OCI-LY1 (cell line): ENCODE measurements around the gene DCX.

Experiments
- H2AFZ ChIP-seq: fragments of 200-600 bp; sonication (generic), shearing (Covaris generic); 2 replicates; pipeline ENCODE4 v1.6.0; 2014; ENCODE audit warnings: antibody characterized with exemption, mild to moderate bottlenecking, low read length
- H3F3A ChIP-seq: fragments of 200-600 bp; sonication (generic), shearing (Covaris generic); 2 replicates; pipeline ENCODE4 v1.6.0; 2014; ENCODE audit warnings: mild to moderate bottlenecking, antibody characterized with exemption, low read length, moderate library complexity; ENCODE audit not compliant: insufficient read depth
- H3K27ac ChIP-seq: fragments of 200-600 bp; sonication (generic); 2 replicates; pipeline ENCODE4 v1.5.1; 2014; ENCODE audit warnings: low read length, mixed run types, mild to moderate bottlenecking, low read depth; ENCODE audit not compliant: poor library complexity, severe bottlenecking
- H3K27me3 ChIP-seq: fragments of 200-600 bp; sonication (generic); 2 replicates; pipeline ENCODE4 v1.6.0; 2014; ENCODE audit warnings: antibody characterized with exemption, mild to moderate bottlenecking, low read length, moderate library complexity; ENCODE audit not compliant: insufficient read depth
- H3K36me3 ChIP-seq: fragments of 200-600 bp; sonication (generic); 2 replicates; pipeline ENCODE4 v1.6.1; 2014; ENCODE audit warnings: mild to moderate bottlenecking, antibody characterized with exemption, low read length, moderate library complexity, mixed read lengths; ENCODE audit not compliant: insufficient read depth
- H3K4me1 ChIP-seq: fragments of 200-600 bp; sonication (generic); 2 replicates; pipeline ENCODE4 v1.5.1; 2014; ENCODE audit warnings: mild to moderate bottlenecking, low read length, moderate library complexity; ENCODE audit not compliant: insufficient read depth, severe bottlenecking
- H3K4me2 ChIP-seq: fragments of 200-600 bp; sonication (generic), shearing (Covaris generic); 2 replicates; pipeline ENCODE4 v1.6.1; 2014; ENCODE audit warnings: low read length
- H3K4me3 ChIP-seq: fragments of 200-600 bp; sonication (generic); 2 replicates; pipeline ENCODE4 v1.5.1; 2014; ENCODE audit warnings: low read length, low read depth, mild to moderate bottlenecking, mixed read lengths; ENCODE audit not compliant: poor library complexity, severe bottlenecking
- H3K79me2 ChIP-seq: fragments of 200-600 bp; shearing (Covaris generic); 2 replicates; pipeline ENCODE4 v1.6.1; 2016; ENCODE audit warnings: mixed run types, low read length, mixed read lengths; ENCODE audit not compliant: insufficient read depth
- H3K9ac ChIP-seq: fragments of 200-600 bp; sonication (generic), shearing (Covaris generic); 2 replicates; pipeline ENCODE4 v1.6.1; 2014; ENCODE audit warnings: mild to moderate bottlenecking, low read length, mixed read lengths
- H3K9me2 ChIP-seq: fragments of 200-600 bp; sonication (generic), shearing (Covaris generic); 2 replicates; pipeline ENCODE4 v1.6.1; 2014; ENCODE audit warnings: low read depth, mild to moderate bottlenecking, low read length, mixed read lengths
- H3K9me3 ChIP-seq: fragments of 200-600 bp; shearing (Covaris generic); 2 replicates; pipeline ENCODE4 v1.6.1; 2014; ENCODE audit warnings: low read length, mixed read lengths
- H4K20me1 ChIP-seq: fragments of 200-600 bp; sonication (generic), shearing (Covaris generic); 2 replicates; pipeline ENCODE4 v1.6.0; 2016; ENCODE audit warnings: mild to moderate bottlenecking, low read length; ENCODE audit not compliant: insufficient read depth
- CTCF ChIP-seq: fragments of 200-600 bp; sonication (generic), shearing (Covaris generic); IDR thresholded peaks from 2 replicates; pipeline ENCODE4 v1.5.1; 2017; ENCODE audit warnings: mild to moderate bottlenecking, antibody characterized with exemption, low read length, moderate library complexity, mixed read lengths
- EZH2 ChIP-seq: fragments of 200-600 bp; sonication (generic), shearing (Covaris generic); IDR thresholded peaks from 2 replicates; pipeline ENCODE4 v1.8.0; 2017; ENCODE audit warnings: borderline replicate concordance, mixed run types, mild to moderate bottlenecking, antibody characterized with exemption, low read length, moderate library complexity, mixed read lengths

Gene DCX

GRCh38 chrX:111302284-111302683 lies 109.7 kb downstream of the DCX start:
- Histone ChIP-seq H3K36me3 (no peaks in the 10 kb centered on the region), H3K4me1 (no peaks in the 10 kb centered on the region), H3K4me2 (no peak overlapping the region), H3K27ac (no peak overlapping the region), H3K79me2 (no peaks in the 10 kb centered on the region), H3K9me3 (no peaks in the 10 kb centered on the region), H3K4me3 (no peak overlapping the region), H3F3A (no peaks in the 10 kb centered on the region), H2AFZ (no peak overlapping the region), H3K9me2 (no peaks in the 10 kb centered on the region), H3K27me3 (no peaks in the 10 kb centered on the region), H3K9ac (no peak overlapping the region), H4K20me1 (no peaks in the 10 kb centered on the region)
- TF ChIP-seq EZH2 (no peak), CTCF (no peak)

- no peak for TF ChIP-seq EZH2
- Histone ChIP-seq H3K9me3 (no peaks in the 10 kb centered on the region), H3K27me3 (no peaks in the 10 kb centered on the region)
Measured at GRCh38 chrX:111288841-111289240, 123.2 kb downstream of the DCX start.

GRCh38 chrX:111284631-111285293 lies 127.2 kb downstream of the DCX start:
- Histone ChIP-seq H3K4me1 (no peaks in the 10 kb centered on the region), H3F3A (no peaks in the 10 kb centered on the region), H3K9me2 (no peaks in the 10 kb centered on the region), H3K4me2 (no peak overlapping the region), H3K4me3 (no peak overlapping the region), H3K9me3 (no peaks in the 10 kb centered on the region), H4K20me1 (no peaks in the 10 kb centered on the region), H3K9ac (no peak overlapping the region), H3K27ac (no peak overlapping the region), H2AFZ (no peak overlapping the region), H3K27me3 (no peaks in the 10 kb centered on the region), H3K79me2 (no peaks in the 10 kb centered on the region), H3K36me3 (no peaks in the 10 kb centered on the region)
- TF ChIP-seq EZH2 = no peak
- no peak for TF ChIP-seq CTCF

More at GRCh38 chrX:111288841-111289240, 123.2 kb downstream of the DCX start:
- no peaks in the 10 kb centered on the region for H3K9me2 ChIP-seq
- H3K4me1 ChIP-seq = no peaks in the 10 kb centered on the region
- no peak overlapping the region for H3K4me2 ChIP-seq
- H3K4me3 ChIP-seq = no peak overlapping the region
- H4K20me1 ChIP-seq = no peaks in the 10 kb centered on the region
- no peak overlapping the region for H2AFZ ChIP-seq
- H3K79me2 ChIP-seq = no peaks in the 10 kb centered on the region
- H3F3A ChIP-seq = no peaks in the 10 kb centered on the region
- no peak overlapping the region for H3K27ac ChIP-seq
- H3K36me3 ChIP-seq = no peaks in the 10 kb centered on the region
- H3K9ac ChIP-seq = no peak overlapping the region

GRCh38 chrX:111283446-111283845 lies 128.5 kb downstream of the DCX start:
- no peak overlapping the region for H3K4me3 ChIP-seq
- H4K20me1 ChIP-seq = no peaks in the 10 kb centered on the region
- H3K79me2 ChIP-seq = no peaks in the 10 kb centered on the region
- H3K9me3 ChIP-seq = no peaks in the 10 kb centered on the region
- H3K4me2 ChIP-seq = no peak overlapping the region
- H3K9me2 ChIP-seq = no peaks in the 10 kb centered on the region
- H3K9ac ChIP-seq = no peak overlapping the region
- no peaks in the 10 kb centered on the region for H3K27me3 ChIP-seq
- no peaks in the 10 kb centered on the region for H3K36me3 ChIP-seq
- H3F3A ChIP-seq = no peaks in the 10 kb centered on the region
- H3K27ac ChIP-seq = no peak overlapping the region
- no peak overlapping the region for H2AFZ ChIP-seq
- TF ChIP-seq CTCF (no peak), EZH2 (no peak)
- no peaks in the 10 kb centered on the region for H3K4me1 ChIP-seq
